ENCODE measurements around the gene ISYNA1.
"Not testable (repeated sequence)": the region's sequence is repeated elsewhere in the genome, so short reads cannot be mapped to it uniquely, and the experiment has no call there.

Gene ISYNA1

DNA sequence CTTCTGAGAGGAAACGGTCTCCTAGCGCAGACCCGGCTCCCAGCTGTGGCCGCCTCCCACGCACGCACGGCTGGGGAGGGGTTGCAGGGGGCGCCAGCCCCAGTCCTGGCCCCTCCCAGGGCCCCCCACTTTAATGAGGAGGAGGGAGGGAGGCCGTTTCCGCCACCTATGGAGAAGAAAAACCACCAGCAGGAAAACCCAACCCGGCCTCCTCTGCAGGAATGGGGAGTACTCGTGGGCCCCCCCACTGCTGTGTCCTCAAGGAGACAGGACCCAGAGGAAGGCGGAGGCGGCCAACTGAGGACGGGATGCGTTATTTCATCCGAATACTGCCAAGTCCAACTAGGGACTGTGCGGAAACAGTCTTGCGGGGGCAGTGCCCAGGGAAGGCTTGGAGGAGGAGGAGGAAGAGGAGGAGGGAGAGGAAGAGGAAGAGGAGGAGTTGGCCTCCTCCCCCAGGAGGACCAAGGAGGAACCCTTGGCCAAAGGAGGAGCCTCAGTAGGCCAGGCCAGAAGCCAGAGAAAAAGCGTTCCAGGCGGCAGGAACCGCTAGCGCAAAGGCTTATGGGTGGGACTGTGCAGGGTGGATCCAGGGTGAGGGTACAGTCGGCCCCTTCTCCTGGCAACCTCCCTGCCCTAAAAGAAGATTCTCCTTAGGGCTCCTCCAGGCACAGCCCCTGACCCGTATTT is 22.6 kb downstream of the ISYNA1 start:
- TF ChIP-seq SP1 (IDR thresholded peaks at IDR 0.05) (no peak), TARDBP (IDR thresholded peaks at IDR 0.05) (no peak), BHLHE40 (IDR thresholded peaks at IDR 0.05; ENCODE audit: borderline replicate concordance) (no peak), HDGF (IDR thresholded peaks at IDR 0.05; ENCODE audit: borderline replicate concordance) (no peak), FOXK2 (IDR thresholded peaks at IDR 0.05) (no peak), ARNT (IDR thresholded peaks at IDR 0.05) (no peak), L3MBTL2 (conservative IDR thresholded peaks at IDR 0.05) (no peak), FOXM1 (IDR thresholded peaks at IDR 0.05; ENCODE audit: borderline replicate concordance) (no peak), FOXA1 (IDR thresholded peaks at IDR 0.05) (no peak), LEF1 (IDR thresholded peaks at IDR 0.05; ENCODE audit: borderline replicate concordance) (no peak), CTBP1 (IDR thresholded peaks at IDR 0.05; ENCODE audit: borderline replicate concordance) (no peak), ZNF384 (IDR thresholded peaks at IDR 0.05) (no peak)
- no peak for DNase-seq (ENCODE audit: extremely low spot score)
- CTCF ChIA-PET: interaction anchor here (0.8 to 2.1 kb wide), 5 partner anchors 26 to 136 kb away, joined by 3 to 9 read pairs (median 3); partner anchors contain the start of gene GDF15
- POLR2A ChIA-PET: interaction anchor here (0.7 to 5.3 kb wide), 4 partner anchors 66 to 135 kb away, joined by 3 to 56 read pairs (median 5); partner anchors contain the start of genes JUND and LSM4

DNA sequence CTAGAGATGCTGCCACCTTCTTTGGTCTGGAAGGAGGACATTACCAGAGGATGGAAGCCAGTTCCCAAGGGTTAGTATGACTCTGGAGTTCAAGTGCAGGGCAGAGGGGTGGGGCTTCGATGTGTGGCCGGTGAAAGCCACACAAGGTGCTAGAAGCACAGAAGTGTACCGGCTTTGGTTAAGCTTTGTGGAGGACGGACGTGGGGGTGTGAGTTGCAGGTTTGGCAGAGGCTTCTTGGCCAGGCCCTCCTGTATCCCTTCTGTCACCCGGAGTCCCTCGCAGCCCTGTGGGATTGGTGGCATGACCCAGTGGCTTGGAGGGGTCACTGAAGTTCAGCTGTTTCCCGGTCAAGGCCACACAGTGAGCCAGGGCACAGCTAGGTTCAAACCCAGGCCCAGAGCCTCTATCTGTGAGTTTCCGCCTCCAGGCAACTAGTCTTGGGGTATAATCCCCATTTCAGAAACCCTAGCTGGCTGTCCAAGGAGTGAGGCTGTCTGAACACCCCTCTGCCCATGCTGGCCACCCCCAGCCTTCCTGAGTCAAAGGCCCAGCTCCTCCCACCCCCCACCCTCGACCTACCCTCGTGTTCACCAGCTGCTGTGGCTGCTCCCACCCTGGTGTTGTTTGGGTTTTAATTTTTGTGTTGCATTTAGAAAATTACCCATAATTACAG is 23.3 kb downstream of the ISYNA1 start:
- ChIA-PET POLR2A (interaction anchor here (0.7 to 5.3 kb wide), 4 partner anchors 92 to 134 kb away, joined by 3 to 56 read pairs (median 6); partner anchors contain the start of genes JUND and LSM4), CTCF (interaction anchor here (0.5 to 2.1 kb wide), 3 partner anchors 26 to 230 kb away, joined by 3 to 9 read pairs (median 3); no protein-coding TSS in a partner anchor)
- DNase-seq (ENCODE audit: extremely low spot score): no peak
- TF ChIP-seq L3MBTL2 (conservative IDR thresholded peaks at IDR 0.05): no peak
- no peak for TF ChIP-seq SUZ12 (IDR thresholded peaks at IDR 0.05)
- no peak for TF ChIP-seq FOXA1 (IDR thresholded peaks at IDR 0.05)
- TF ChIP-seq NFRKB (IDR thresholded peaks at IDR 0.05): no peak
- TF ChIP-seq FOXM1 (IDR thresholded peaks at IDR 0.05; ENCODE audit: borderline replicate concordance): no peak
- TF ChIP-seq, protein P1, sequence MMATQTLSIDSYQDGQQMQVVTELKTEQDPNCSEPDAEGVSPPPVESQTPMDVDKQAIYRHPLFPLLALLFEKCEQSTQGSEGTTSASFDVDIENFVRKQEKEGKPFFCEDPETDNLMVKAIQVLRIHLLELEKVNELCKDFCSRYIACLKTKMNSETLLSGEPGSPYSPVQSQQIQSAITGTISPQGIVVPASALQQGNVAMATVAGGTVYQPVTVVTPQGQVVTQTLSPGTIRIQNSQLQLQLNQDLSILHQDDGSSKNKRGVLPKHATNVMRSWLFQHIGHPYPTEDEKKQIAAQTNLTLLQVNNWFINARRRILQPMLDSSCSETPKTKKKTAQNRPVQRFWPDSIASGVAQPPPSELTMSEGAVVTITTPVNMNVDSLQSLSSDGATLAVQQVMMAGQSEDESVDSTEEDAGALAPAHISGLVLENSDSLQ (IDR thresholded peaks at IDR 0.05): no peak
- no peak for TF ChIP-seq BHLHE40 (IDR thresholded peaks at IDR 0.05; ENCODE audit: borderline replicate concordance)
- no peak for TF ChIP-seq SP1 (IDR thresholded peaks at IDR 0.05)
- TF ChIP-seq TARDBP (IDR thresholded peaks at IDR 0.05): no peak
- TF ChIP-seq ELF4 (IDR thresholded peaks at IDR 0.05): no peak
- no peak for TF ChIP-seq HDGF (IDR thresholded peaks at IDR 0.05; ENCODE audit: borderline replicate concordance)
- no peak for TF ChIP-seq ARNT (IDR thresholded peaks at IDR 0.05)
- no peak for TF ChIP-seq FOXK2 (IDR thresholded peaks at IDR 0.05)
- TF ChIP-seq ZNF384 (IDR thresholded peaks at IDR 0.05): no peak
- TF ChIP-seq LEF1 (IDR thresholded peaks at IDR 0.05; ENCODE audit: borderline replicate concordance): no peak

DNA sequence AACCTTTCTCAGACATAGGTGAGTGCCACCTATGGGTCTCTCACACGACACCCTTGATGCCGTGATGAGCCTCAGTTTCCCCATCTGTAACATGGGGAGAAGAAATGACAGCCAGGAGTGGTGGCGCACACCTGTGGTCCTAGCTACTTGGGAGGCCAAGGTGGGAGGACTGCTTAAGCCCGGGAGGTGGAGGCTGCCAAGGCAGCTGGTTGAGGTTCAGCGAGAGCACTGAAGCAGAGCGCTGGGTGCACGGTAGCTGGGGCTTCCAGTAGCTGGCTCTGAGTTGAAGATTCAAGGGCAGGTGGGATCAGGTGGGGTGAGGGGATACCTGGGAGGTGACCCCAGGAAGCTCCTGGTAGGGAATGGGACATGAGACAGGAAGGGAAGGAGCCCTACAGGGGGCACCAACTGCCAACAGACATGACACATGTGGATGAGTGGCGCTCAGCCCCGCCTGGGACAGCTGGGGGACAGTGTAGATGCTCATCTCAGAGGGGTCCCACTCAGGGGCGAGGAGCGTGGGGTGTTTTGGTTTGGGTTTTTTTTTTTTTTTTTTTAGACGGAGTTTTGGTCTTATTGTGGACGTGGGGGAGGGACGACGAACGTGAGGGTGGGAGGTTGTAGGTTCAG is 25.2 kb downstream of the ISYNA1 start:
- TF ChIP-seq BHLHE40 (IDR thresholded peaks at IDR 0.05; ENCODE audit: borderline replicate concordance) (no peak), FOXA1 (IDR thresholded peaks at IDR 0.05) (no peak), ELF4 (IDR thresholded peaks at IDR 0.05) (no peak), LEF1 (IDR thresholded peaks at IDR 0.05; ENCODE audit: borderline replicate concordance) (no peak), ZNF384 (IDR thresholded peaks at IDR 0.05) (no peak), TARDBP (IDR thresholded peaks at IDR 0.05) (no peak)
- no peak for DNase-seq (ENCODE audit: extremely low spot score)
- POLR2A ChIA-PET: interaction anchor here (1.7 kb wide), 1 partner anchor 131 kb away, joined by 7 read pairs; the partner anchor contains the start of gene JUND
- CTCF ChIA-PET: interaction anchor here (0.6 to 1.7 kb wide), 2 partner anchors 28 to 63 kb away, joined by 3 to 5 read pairs; no protein-coding TSS in a partner anchor

DNA sequence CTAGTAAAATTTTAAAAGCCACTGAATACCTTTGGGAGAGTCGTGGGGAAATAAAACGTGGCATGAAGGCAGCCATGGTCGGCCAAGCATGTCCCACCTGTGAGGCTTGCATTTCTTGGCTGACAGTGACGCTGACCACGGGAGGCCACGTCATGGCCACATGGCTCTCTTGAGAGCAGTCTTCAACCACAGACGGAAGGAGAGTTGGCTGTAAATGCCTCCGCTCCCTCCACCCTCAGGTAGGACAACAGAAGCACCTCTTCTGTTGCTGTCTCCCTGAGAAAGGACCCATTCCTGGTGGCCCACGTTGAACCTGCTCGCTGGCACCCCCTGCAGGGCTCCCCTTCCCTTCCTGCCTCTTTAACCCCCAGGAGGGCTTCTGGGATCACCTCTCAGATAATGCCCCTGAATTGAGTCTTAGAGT is 29.9 kb downstream of the ISYNA1 start:
- DNase-seq (ENCODE audit: extremely low spot score): peak; percentile 55
- ChIA-PET CTCF (no interaction called here), POLR2A (no interaction called here)
- no peak for TF ChIP-seq NFRKB (IDR thresholded peaks at IDR 0.05)
- TF ChIP-seq L3MBTL2 (conservative IDR thresholded peaks at IDR 0.05): no peak
- TF ChIP-seq ARNT (IDR thresholded peaks at IDR 0.05): no peak
- no peak for TF ChIP-seq FOXA1 (IDR thresholded peaks at IDR 0.05)
- TF ChIP-seq FOXM1 (IDR thresholded peaks at IDR 0.05; ENCODE audit: borderline replicate concordance): no peak

DNA sequence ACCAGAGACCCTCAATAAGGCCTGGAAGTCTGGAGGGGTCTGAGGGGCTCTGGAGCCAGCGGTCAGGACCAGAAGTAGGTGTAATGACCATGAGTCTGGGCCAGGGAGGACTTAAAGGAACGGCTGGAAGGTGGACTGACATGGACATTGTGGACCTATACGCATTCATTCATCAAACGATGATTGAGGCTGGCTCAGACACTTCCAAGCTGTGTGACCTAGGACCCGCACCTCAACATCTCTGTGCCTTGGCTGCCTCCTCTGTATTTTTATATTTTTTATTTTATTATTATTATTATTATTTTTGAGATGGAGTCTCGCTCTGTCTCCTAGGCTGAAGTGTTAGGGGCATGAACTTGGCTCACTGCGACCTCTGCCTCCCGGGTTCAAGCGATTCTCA is 31.2 kb downstream of the ISYNA1 start:
- TF ChIP-seq NFRKB (IDR thresholded peaks at IDR 0.05): no peak
- TF ChIP-seq ARNT (IDR thresholded peaks at IDR 0.05): no peak
- no peak for TF ChIP-seq L3MBTL2 (conservative IDR thresholded peaks at IDR 0.05)
- no peak for TF ChIP-seq LEF1 (IDR thresholded peaks at IDR 0.05; ENCODE audit: borderline replicate concordance)
- no peak for TF ChIP-seq FOXA1 (IDR thresholded peaks at IDR 0.05)
- no peak for DNase-seq (ENCODE audit: extremely low spot score)
- ChIA-PET POLR2A (no interaction called here), CTCF (no interaction called here)

DNA sequence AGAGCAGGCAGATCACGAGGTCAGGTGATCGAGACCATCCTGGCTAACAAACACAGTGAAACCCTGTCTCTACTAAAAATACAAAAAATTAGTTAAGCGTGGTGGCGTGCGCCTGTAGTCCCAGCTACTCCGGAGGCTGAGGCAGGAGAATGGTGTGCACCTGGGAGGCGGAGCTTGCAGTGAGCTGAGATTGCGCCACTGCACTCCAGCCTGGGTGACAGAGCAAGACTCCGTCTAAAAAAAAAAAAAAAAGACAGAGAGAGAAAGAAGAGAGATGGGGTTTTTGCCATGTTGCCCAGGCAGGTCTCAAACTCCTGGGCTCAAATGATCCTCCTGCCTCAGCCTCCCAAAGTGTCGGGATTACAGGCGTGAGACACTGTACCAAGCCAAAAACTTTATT is 32.2 kb downstream of the ISYNA1 start:
- POLR2A ChIA-PET: not testable (repeated sequence)

DNA sequence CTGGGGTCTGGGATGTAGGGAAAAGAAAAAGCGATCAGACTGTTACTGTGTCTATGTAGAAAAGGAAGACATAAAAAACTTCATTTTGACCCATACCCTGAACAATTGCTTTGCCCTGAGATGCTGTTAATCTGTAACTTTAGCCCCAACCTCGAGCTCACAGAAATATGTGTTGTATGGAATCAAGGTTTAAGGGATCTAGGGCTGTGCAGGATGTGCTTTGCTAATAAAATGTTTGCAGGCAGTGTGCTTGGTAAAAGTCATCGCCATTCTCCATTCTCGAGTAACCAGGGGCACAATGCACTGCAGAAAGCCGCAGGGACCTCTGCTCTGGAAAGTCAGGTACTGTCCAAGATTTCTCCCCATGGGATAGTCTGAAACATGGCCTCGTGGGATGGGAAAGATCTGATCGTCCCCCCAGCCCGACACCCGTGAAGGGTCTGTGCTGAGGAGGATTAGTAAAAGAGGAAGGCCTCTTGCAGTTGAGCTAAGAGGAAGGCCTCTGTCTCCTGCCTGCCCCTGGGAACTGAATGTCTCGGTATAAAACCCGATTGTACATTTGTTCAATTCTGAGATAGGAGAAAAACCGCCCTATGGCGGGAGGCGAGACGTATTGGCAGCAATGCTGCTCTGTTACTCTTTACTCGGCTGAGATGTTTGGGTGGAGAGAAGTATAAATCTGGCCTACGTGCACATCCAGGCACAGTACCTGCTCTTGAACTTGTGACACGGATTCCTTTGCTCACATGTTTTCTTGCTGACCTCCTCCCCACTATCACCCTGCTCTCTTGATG is 35.3 kb downstream of the ISYNA1 start:
- DNase-seq (ENCODE audit: extremely low spot score); POLR2A ChIA-PET: not testable (repeated sequence)
- CTCF ChIA-PET: interaction anchor here (0.7 kb wide), 1 partner anchor 123 kb away, joined by 3 read pairs; no protein-coding TSS in a partner anchor

More for the DNA sequence above, 32.2 kb downstream of the ISYNA1 start:
- not testable (repeated sequence) for DNase-seq (ENCODE audit: extremely low spot score)
- CTCF ChIA-PET: interaction anchor here (1.1 kb wide), 1 partner anchor 126 kb away, joined by 3 read pairs; no protein-coding TSS in a partner anchor
